HG02763 (cell line): ENCODE results near the gene ZNF534.
"Not testable (repeated sequence)": the region's sequence is repeated elsewhere in the genome, so short reads cannot be mapped to it uniquely, and the experiment has no call there.

Experiments
- ATAC-seq: cut with Tn5 transposase; IDR thresholded peaks from one replicate; pipeline ENCODE4 v1.9.1; 2021; ENCODE audit warnings: mild to moderate bottlenecking, moderate library complexity; ENCODE audit not compliant: unreplicated experiment

ZNF534 gene

GRCh38 chr19:52494518-52494917, 65.6 kb downstream of the ZNF534 start:
- ATAC-seq: no peak

- no peak for ATAC-seq
Measured at GRCh38 chr19:52498571-52498970, 69.6 kb downstream of the ZNF534 start.

- not testable (repeated sequence) for ATAC-seq
Measured at GRCh38 chr19:52500474-52500873, 71.5 kb downstream of the ZNF534 start.

GRCh38 chr19:52500991-52501390, 72.0 kb downstream of the ZNF534 start:
- ATAC-seq: not testable (repeated sequence)
